Inflammatory macrophage (primary cell): Measurements from ENCODE around the gene PPOX.

Experiments
- DNase-seq, 2 donors: peaks; one replicate each; pipeline ENCODE4 v3.0.0-alpha.2; 2020 to 2022

Gene PPOX

DNA sequence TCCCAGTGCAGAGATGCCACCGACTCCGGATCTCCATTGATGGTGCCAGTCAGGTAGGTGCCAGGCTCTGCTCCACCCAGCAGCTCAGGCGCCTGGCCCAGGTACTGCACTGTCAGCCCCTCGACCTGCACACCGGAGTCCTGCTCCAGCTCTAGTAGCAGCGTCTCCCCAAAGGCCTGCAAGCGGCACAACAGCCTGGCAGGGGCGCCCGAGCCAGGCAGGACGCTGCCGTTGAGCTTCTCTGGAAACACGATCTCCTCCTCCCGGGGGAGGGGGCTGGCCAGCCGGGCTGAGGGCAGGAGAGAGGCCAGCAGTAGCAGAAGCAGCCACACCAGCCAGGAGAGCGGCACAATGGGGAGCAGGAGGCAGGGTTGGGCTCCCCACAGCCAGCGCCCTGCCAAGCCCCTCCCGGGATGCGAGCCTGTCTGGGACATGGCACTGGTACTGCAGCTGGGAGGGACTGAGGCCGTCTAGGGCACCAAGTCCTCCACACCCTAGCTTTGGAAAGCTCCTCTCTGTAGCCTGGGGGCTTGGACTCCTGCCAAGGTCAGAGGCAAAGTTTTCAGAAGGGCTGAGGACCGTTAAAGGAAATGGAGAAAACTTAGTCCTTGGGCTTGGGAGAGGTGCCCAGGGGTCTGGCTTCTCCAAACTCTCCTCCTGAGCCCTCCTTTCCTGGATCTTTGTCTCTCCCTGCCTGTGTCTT lies 32.1 kb downstream of the PPOX start:
- DNase-seq, result no peak

DNA sequence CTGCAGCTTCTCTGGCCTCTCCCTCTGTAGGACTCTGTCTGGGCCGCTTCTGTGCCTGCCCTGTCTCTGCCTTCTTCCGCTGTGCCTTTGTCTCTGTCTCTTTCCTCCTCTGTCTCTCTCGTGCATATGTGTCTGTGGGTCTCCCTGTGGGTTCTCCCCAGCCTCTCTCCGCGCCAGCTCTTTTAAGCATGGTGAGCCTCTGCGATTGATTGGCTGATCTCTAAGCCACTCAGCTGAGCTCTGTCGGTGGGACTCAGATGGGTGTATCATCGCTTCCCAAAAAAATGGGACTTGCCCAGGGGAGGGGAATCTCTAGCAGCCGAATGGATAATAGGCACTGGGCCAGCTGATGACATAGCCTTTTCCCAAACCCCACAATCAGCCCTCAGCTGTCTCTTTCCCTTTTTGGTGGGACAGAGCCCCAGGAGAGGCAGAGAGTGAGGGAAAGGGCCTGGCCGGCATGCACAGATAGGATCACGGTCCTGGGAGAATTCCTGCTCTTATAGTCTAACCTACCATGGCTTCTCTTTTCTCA lies 32.7 kb downstream of the PPOX start, which contains the start of gene ADAMTS4:
ADAMTS4 (minus strand) TSS at position 158 of the 535 bp plus-strand sequence. CDS start 427 bp downstream, outside the sequence.
- DNase-seq, result no peak

DNA sequence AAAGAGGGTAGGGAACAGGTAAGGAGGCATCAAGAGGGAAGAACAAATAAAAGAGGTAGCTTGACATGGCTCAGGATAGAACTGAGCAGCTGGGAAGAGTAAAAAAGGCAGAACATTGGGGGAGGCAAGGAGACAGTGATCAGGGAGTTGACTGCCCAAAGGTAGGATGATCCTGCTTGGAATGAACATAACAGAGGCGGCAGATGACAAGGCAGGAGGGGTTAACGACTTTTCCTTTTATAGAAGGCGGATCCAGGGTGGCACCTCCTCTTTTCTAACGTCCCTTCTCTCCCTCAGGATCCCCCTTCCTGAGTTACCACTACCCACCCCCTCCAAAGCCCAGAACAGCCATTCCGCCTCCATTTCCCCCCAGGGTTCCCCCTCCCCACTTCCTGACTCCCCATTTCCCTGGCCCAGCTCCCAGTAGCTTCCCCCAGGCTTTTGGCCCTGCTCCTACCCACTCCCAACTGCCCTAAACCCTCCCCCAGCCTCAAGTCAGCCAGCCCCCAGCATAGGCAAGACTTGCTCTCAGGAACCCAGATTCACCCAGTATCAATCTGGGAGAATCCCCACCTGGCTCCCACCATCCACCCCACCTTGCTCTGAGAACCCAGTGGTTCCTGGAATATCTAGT lies 33.4 kb downstream of the PPOX start:
- DNase-seq, result no peak

DNA sequence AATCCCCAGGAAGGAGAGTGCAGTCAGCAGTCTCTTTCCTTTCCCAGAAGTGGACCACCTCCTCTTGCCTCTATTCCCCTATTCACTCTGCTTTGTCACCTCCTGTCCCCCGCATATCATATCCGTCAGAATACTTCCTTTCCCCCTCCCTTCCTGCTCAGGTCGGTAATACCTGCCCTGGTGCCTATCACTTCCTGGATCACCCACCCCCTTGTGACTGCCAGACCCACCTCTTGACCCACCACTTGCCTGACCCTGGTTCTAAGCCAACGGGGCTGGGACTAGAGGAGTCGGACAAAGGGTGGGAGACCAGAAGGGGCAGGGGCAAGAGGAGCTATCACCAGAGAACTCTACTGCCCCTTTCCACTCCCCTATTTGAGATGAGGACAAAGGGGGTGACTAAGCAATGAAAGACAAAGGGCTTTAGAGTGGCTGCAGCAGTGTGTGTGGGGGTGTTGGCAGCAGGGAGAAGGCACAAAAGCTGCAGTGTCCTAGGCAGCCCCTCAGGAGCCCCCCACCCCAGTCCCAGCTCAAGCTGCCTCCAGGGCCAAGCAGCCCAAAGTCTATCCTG lies 34.3 kb downstream of the PPOX start:
- DNase-seq, result no peak

DNA sequence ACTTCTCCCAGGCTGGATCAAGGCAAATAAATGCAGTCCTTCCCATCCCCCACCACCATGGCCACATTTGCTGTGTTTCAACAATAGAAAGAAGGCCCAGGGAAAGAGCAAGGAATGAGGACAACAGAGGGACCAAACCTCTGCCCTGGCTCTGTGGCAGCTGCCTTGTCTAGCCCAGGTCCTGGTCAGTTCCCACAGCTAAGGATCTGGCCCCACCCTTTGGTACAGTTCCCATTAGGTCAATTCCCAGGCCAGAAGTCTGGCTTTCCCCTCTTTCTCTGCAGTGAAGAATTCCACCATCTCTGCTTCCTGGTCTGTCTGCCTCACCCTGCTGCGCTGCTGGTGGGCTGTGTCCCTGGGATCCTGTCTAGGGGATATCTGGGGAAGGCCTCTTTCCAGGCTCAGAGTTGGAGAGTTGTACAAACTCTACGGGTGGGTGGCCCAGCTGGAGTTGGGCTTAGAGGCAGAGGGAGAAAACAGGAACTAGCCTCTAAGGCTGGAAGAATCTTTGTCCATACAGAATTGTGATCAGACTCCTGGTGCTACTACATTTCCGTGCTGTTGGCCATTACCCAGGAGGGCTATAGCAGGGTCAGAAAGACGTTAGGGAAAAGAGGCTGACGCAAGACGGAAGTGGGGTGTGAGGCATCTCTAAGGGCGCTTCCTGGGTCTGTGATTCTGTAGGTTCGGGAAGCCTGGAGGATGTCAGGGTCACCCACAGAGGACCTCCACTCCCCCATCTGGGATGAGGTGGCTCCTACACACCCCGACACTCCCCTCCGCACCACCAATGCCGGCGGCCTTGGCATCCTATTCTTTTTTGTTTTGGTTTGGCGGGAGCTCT lies 35.0 kb downstream of the PPOX start:
- DNase-seq, result peak; percentile 58 to 68

DNA sequence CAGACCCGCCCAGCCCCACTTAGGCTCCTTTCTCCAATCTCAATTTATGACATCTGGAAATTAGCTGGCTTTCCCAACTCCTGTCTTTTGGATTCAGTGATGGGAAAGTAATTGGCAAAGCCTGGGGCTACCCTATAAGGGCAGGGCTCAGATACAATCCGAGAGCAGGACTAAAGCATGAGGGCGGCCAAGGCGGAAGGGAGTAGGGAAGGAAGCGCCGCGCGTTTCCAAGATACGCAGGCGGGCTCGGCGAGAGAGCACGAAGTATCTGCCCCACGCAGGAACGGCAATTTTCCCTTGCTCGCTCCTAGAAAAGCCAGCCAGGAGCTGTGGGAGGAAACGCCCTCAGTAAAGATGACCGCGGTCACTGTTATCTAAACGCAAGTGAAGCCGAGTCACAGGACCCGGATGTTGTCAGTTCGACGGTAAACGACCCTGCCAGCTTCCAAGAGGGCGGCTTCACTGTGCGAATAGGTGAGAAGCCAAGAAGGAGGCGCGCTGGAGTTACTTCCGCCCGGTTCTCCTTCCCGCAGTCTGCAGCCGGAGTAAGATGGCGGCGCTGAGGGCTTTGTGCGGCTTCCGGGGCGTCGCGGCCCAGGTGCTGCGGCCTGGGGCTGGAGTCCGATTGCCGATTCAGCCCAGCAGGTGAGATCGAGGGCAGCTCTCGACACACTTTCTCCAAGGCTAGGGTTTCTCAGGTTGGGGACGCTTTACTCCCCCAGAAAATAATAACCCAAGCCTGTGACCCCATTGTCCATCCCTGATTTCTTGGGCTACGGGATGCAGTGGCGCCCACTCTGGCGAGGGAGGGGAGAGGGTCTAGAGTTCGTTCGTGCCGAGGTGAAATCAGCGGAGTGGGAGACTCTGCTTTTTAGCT lies 35.8 kb downstream of the PPOX start, which contains the start of gene NDUFS2:
NDUFS2 (plus strand) TSS at position 532 of the 877 bp plus-strand sequence; CDS start at position 551, 19 bp downstream.
- DNase-seq, result peak; percentile 98 to 99

DNA sequence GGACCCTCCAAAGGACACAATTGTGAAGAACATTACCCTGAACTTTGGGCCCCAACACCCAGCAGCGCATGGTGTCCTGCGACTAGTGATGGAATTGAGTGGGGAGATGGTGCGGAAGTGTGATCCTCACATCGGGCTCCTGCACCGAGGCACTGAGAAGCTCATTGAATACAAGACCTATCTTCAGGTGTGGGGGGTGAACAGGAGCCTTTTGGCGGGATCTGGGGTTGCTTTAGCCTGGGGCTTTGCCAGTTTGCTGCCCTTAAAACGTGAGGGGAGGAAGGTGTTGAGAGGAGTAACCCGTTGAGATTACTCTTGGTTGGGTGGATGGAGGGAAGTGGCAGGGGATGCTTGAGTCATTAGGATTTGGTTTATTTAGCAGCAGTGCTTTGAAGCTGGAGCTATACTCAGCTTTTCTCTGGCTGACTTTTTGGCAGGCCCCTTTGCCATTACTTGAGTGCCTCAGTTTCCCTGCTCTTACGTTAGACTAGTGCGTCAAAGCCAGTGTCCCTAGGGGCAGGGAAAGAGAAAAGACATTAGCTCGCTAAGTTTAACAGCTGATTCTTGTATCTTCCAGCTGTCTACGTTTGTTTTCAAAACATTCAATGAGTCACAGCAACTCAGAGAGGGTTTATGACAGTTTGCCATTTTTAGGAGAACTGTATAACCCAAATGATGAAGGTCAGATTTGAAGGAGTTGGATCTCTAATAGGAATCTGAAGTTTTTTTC lies 40.4 kb downstream of the PPOX start:
- no peak for DNase-seq

DNA sequence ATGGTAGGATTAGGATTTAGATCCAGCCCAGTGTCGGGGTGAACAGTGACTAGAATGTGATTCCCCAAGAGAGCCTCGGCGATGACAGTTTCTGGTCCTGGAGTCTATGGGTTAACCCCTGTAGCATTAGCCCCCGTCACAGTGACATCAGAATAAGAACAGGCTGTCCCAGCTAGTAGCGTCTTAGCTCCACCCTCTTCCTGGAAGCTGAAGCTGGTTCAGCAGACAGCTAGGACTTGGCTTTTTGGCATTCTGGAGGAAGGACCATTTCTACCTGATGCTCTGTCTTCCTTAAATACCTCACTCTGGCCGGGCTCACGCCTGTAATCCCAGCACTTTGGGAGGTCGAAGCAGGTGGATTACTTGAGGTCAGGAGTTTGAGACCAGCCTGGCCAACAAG lies 40.9 kb downstream of the PPOX start:
- DNase-seq, result no peak

DNA sequence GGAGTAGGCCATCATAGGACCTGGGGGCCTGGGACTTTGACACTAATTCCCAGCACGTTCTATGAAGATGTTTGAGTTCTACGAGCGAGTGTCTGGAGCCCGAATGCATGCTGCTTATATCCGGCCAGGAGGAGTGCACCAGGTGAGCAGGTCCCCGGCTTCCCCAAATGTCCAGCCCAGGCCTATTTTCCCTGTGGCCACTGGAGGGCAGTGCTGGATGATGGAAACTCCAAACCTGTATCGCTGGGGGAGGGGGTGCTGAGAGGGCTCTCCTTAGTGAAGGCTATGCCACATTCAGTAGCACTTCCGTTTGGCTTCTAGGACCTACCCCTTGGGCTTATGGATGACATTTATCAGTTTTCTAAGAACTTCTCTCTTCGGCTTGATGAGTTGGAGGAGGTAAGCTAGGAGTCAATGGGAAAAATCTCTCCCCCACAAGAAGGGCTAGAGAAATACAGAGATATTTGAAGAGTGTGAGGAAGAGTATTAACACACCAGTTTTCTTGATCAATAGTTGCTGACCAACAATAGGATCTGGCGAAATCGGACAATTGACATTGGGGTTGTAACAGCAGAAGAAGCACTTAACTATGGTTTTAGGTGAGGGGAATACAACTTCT lies 43.7 kb downstream of the PPOX start:
- DNase-seq, result peak; percentile 72 to 73

DNA sequence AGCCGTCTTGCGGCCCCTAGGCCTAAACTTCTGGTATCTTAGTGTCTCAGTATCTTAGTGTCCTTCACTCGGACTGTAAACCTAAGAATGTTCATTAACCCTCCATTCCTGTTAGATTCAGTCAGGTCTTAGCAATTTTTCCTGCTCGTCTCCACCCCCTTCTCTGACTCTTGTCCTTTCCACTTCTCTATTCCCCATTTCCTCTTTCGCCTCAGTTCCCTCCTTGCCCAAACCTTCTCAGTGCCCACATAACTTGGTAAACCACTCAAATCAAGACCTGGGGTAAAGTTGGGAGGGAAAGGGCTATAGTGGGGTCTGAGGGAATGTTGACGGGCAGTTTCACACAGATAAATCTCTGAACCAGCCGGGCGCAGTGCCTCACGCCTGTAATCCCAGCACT lies 48.1 kb downstream of the PPOX start:
- DNase-seq, result peak; percentile 71 to 81

DNA sequence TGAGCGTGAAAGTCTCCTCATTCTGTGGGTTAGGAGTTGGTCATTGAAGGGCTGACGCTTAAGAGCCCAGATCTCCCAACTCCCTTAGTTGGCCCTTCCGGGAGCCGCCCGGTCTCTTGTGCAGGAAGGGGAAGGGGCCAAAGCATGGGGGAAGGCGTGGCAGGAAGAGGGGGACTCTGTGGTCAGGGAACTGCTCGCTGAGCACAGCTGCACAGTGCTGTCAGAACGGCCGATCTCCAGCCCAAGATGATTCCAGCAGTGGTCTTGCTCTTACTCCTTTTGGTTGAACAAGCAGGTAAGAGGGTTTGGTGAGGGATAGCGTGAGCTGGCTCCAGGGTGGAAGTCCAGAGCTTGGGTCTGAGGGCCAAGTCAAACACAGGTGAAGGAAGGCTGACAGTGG lies 48.9 kb downstream of the PPOX start, which contains the start of gene FCER1G:
FCER1G (plus strand) TSS at position 220 of the 400 bp plus-strand sequence; CDS start at position 247, 27 bp downstream.
- peak; percentile 92 for DNase-seq

DNA sequence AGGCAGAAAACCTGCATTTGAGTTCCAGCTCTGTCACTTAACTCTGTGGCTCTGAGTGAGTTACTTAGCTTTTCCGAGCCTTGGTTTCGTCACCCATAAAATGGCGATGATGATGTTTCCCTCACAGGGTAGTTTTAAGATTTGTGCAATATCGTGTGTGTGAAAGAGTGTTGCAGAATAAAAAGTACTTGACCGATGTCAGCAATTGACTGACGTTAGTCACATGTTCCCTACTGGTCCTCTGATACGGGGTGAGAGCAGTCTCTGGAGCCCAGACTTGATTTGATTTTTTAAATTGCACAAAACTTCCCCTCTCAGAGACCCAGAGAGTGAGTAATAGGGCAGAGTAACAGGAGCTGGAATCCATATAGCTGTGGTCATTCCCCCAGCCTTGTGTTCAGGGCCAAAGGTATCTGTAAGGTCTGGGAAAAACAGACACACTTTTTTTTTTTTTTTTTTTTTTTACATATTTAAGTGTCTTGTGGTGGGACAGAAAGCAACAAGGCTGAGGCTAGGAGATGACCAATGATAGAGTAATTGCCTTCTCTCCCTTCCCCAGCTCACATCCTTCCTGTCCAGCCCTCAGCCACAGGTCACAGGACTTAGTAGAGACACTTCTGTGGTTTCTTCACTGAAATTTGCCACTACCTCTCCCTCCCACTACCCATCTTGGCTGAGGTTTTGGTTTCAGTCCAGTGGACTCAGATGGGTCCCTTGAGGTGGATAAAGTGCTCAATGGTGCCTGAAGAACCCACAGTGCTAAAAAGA lies 50.9 kb downstream of the PPOX start:
- DNase-seq, result peak; percentile 95 to 99

DNA sequence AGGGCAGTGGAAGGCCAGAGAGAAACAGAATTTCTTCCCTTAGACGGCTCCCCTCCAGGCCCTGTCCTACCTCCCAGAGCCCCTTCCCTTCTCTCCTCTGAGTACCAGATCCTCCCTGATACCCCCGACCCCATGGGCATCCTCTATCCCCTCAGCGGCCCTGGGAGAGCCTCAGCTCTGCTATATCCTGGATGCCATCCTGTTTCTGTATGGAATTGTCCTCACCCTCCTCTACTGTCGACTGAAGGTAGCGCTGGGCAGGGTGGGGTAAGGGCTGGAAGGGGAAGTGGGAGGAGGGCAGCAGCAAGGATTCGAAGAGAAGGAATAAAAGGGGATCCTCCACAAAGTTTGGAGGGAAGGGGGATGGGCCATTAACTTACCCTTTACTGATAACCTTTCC lies 51.6 kb downstream of the PPOX start:
- peak in 1 of 2 donors; percentile 19 for DNase-seq

DNA sequence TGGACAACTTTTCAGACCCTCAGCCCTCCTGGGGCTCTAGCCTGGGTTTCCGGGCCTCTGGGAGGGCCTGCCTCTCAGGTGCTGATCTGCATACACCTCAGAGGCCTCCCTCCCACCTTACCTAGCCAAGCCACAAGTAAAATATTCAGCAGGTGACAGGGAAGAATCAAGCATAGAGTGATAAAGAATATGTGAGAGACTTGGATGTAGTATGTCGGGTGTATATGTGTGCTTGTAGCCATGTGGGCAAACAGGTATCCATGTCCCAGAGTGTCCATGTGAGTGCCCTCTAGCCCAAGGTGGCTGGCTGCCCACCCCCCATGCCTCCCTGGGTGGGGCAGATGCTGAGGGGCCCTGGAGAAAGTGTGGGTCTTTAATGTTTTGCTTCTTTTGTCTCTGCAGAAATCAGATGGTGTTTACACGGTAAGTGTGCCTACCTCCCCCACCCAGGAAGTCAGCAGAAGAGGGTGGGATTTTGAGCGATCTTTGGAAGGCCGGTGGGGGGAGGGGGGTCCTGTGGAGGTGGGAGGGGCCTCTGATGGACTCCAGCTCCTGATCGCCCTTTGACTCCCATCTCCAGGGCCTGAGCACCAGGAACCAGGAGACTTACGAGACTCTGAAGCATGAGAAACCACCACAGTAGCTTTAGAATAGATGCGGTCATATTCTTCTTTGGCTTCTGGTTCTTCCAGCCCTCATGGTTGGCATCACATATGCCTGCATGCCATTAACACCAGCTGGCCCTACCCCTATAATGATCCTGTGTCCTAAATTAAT lies 52.3 kb downstream of the PPOX start:
- no peak for DNase-seq

DNA sequence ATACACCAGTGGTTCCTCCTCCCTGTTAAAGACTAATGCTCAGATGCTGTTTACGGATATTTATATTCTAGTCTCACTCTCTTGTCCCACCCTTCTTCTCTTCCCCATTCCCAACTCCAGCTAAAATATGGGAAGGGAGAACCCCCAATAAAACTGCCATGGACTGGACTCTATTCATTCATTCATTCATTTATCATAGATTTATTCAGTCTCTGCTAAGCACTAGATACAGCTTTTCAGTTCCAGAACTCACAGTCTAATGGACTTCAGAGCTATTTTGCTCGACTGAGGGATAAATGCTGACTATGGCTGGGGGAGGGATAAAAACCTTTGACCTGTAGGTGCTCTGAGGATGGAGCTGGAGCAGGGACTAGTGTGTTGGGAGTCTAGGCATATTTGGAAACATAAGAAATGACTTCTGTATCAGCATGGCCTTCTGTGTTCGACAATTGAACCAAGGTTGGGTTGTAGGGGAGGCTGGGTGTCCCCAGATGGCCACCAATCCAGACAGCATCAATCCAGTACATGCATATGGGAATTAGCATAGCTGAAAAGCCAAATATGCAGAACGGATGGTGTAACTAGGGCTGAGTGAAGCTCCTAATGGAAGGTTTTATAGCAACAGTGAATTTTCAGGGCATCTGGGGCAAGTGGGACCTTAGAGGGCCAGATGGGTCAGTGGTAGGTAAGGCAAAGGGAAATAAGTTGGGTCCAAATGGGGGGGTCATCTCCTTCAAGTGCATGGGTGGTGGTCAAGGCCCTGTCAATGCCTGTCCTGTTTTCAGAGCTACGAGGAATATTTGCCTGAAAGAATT lies 53.1 kb downstream of the PPOX start:
- no peak for DNase-seq

DNA sequence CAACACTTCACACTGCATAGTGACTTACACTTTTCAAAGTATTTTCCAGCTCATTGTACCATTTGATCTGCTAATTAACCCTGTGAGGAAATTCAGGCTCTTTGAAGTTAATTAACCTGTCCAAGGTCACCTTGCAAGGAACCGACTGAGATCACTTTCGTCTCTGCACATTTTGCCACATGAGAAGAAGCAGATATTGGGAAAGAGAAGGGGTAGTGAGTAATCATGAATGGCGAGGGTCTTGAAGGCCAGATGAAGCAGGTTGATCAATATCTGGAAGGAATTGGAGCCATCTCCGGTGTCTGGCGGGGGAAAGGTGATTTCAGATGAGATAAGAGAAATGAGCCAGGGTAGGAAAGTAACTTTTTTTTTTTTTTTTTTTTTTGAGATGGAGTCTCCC lies 53.8 kb downstream of the PPOX start:
- no peak for DNase-seq
